GM19372 (cell line): ENCODE results near the gene SLC37A3.
"Not testable (repeated sequence)": the region's sequence is repeated elsewhere in the genome, so short reads cannot be mapped to it uniquely, and the experiment has no call there.

Experiments used
- ATAC-seq: cut with Tn5 transposase; IDR thresholded peaks from one replicate; pipeline ENCODE4 v1.9.1; 2021; ENCODE audit warnings: mild to moderate bottlenecking, low read depth, moderate library complexity; ENCODE audit not compliant: unreplicated experiment

SLC37A3 gene

GRCh38 chr7:140349144-140349771, 49.1 kb downstream of the SLC37A3 start:
- no peak for ATAC-seq

GRCh38 chr7:140348161-140348849, 50.0 kb downstream of the SLC37A3 start:
- no peak for ATAC-seq

GRCh38 chr7:140347218-140347617, 51.1 kb downstream of the SLC37A3 start:
- ATAC-seq, result no peak

GRCh38 chr7:140345426-140345825, 52.9 kb downstream of the SLC37A3 start:
- ATAC-seq, result no peak

GRCh38 chr7:140342727-140343514, 55.4 kb downstream of the SLC37A3 start:
- ATAC-seq, result no peak

- ATAC-seq, result not testable (repeated sequence)
These were observed 59.4 kb downstream of the SLC37A3 start for GRCh38 chr7:140338959-140339358.

- ATAC-seq, result no peak
These were observed 63.8 kb downstream of the SLC37A3 start for GRCh38 chr7:140334341-140335057.

- ATAC-seq, result no peak
These were observed 64.6 kb downstream of the SLC37A3 start for GRCh38 chr7:140333686-140334085.

GRCh38 chr7:140333223-140333622, 65.1 kb downstream of the SLC37A3 start:
- ATAC-seq, result no peak

- no peak for ATAC-seq
These were observed 67.7 kb downstream of the SLC37A3 start for GRCh38 chr7:140330595-140330994.

GRCh38 chr7:140330128-140330527, 68.2 kb downstream of the SLC37A3 start:
- no peak for ATAC-seq

- ATAC-seq, result no peak
These were observed 71.1 kb downstream of the SLC37A3 start for GRCh38 chr7:140327261-140327661.

GRCh38 chr7:140326116-140326928, 72.0 kb downstream of the SLC37A3 start:
- ATAC-seq, result no peak

- no peak for ATAC-seq
These were observed 72.7 kb downstream of the SLC37A3 start for GRCh38 chr7:140325600-140325999.

- no peak for ATAC-seq
These were observed 73.6 kb downstream of the SLC37A3 start for GRCh38 chr7:140324714-140325113.

GRCh38 chr7:140322759-140323158, 75.6 kb downstream of the SLC37A3 start:
- no peak for ATAC-seq

GRCh38 chr7:140320078-140320477, 78.3 kb downstream of the SLC37A3 start:
- not testable (repeated sequence) for ATAC-seq

GRCh38 chr7:140317999-140318398, 80.3 kb downstream of the SLC37A3 start:
- ATAC-seq, result no peak

- no peak for ATAC-seq
These were observed 80.7 kb downstream of the SLC37A3 start for GRCh38 chr7:140317597-140317996.

GRCh38 chr7:140316165-140316661, 82.1 kb downstream of the SLC37A3 start:
- ATAC-seq, result no peak
